ENCODE data around the gene TTBK2.

TTBK2 gene

GRCh38 chr15:42805266-42805665, 115.3 kb downstream of the TTBK2 start:
- H3K27ac ChIP-seq, result no peak overlapping the region
- H3K27me3 ChIP-seq (ENCODE audit: control insufficient read depth, insufficient read depth, low read length), result no peaks in the 10 kb centered on the region
- no peak for TF ChIP-seq CTCF (IDR thresholded peaks at IDR 0.05)
- no peaks in the 10 kb centered on the region for H3K79me2 ChIP-seq
- H3K9ac ChIP-seq, result no peak overlapping the region
- H2AFZ ChIP-seq, result no peak overlapping the region
- H3K4me3 ChIP-seq (ENCODE audit: low read depth, low read length), result no peak overlapping the region
- no peaks in the 10 kb centered on the region for H3K9me3 ChIP-seq (ENCODE audit: control insufficient read depth, low read length)
- no peak overlapping the region for H3K4me2 ChIP-seq (ENCODE audit: low read length)
- H3K4me1 ChIP-seq, result no peaks in the 10 kb centered on the region
- no peaks in the 10 kb centered on the region for H3K36me3 ChIP-seq (ENCODE audit: control insufficient read depth, insufficient read depth, low read length)

- Histone ChIP-seq H3K4me3 (ENCODE audit: low read depth, low read length) (no peak overlapping the region), H3K27me3 (ENCODE audit: control insufficient read depth, insufficient read depth, low read length) (no peaks in the 10 kb centered on the region), H3K27ac (no peak overlapping the region), H3K9me3 (ENCODE audit: control insufficient read depth, low read length) (no peaks in the 10 kb centered on the region), H3K4me2 (ENCODE audit: low read length) (no peak overlapping the region), H3K79me2 (no peaks in the 10 kb centered on the region), H3K9ac (no peak overlapping the region), H3K4me1 (no peaks in the 10 kb centered on the region), H2AFZ (no peak overlapping the region), H3K36me3 (ENCODE audit: control insufficient read depth, insufficient read depth, low read length) (no peaks in the 10 kb centered on the region)
- no peak for TF ChIP-seq CTCF (IDR thresholded peaks at IDR 0.05)
These were observed 115.8 kb downstream of the TTBK2 start for GRCh38 chr15:42804739-42805138.

- Histone ChIP-seq H3K4me1 (no peaks in the 10 kb centered on the region), H3K9ac (no peak overlapping the region), H3K79me2 (no peaks in the 10 kb centered on the region), H3K27ac (no peak overlapping the region), H3K36me3 (ENCODE audit: control insufficient read depth, insufficient read depth, low read length) (no peaks in the 10 kb centered on the region), H3K27me3 (ENCODE audit: control insufficient read depth, insufficient read depth, low read length) (no peaks in the 10 kb centered on the region), H2AFZ (no peak overlapping the region), H3K4me2 (ENCODE audit: low read length) (no peak overlapping the region), H3K9me3 (ENCODE audit: control insufficient read depth, low read length) (no peaks in the 10 kb centered on the region), H3K4me3 (ENCODE audit: low read depth, low read length) (no peak overlapping the region)
- TF ChIP-seq CTCF (IDR thresholded peaks at IDR 0.05), result no peak
These were observed 117.1 kb downstream of the TTBK2 start for GRCh38 chr15:42803436-42803835.

GRCh38 chr15:42802168-42802567, 118.4 kb downstream of the TTBK2 start:
- no peaks in the 10 kb centered on the region for H3K9me3 ChIP-seq (ENCODE audit: control insufficient read depth, low read length)
- H3K4me3 ChIP-seq (ENCODE audit: low read depth, low read length), result no peak overlapping the region
- no peak overlapping the region for H2AFZ ChIP-seq
- H3K4me1 ChIP-seq, result no peaks in the 10 kb centered on the region
- no peaks in the 10 kb centered on the region for H3K36me3 ChIP-seq (ENCODE audit: control insufficient read depth, insufficient read depth, low read length)
- H3K79me2 ChIP-seq, result no peaks in the 10 kb centered on the region
- no peak overlapping the region for H3K4me2 ChIP-seq (ENCODE audit: low read length)
- TF ChIP-seq CTCF (IDR thresholded peaks at IDR 0.05), result no peak
- no peaks in the 10 kb centered on the region for H3K27me3 ChIP-seq (ENCODE audit: control insufficient read depth, insufficient read depth, low read length)
- no peak overlapping the region for H3K27ac ChIP-seq
- H3K9ac ChIP-seq, result no peak overlapping the region

- Histone ChIP-seq H3K9me3 (ENCODE audit: control insufficient read depth, low read length) (no peaks in the 10 kb centered on the region), H2AFZ (no peak overlapping the region), H3K4me3 (ENCODE audit: low read depth, low read length) (no peak overlapping the region), H3K27me3 (ENCODE audit: control insufficient read depth, insufficient read depth, low read length) (no peaks in the 10 kb centered on the region), H3K9ac (no peak overlapping the region), H3K36me3 (ENCODE audit: control insufficient read depth, insufficient read depth, low read length) (no peaks in the 10 kb centered on the region), H3K4me1 (no peaks in the 10 kb centered on the region), H3K4me2 (ENCODE audit: low read length) (no peak overlapping the region), H3K79me2 (no peaks in the 10 kb centered on the region), H3K27ac (no peak overlapping the region)
- no peak for TF ChIP-seq CTCF (IDR thresholded peaks at IDR 0.05)
These were observed 119.7 kb downstream of the TTBK2 start for GRCh38 chr15:42800731-42801474.
